NCI-H1417 treated with DMSO at 0.1 percent for 48 hours (cell line): Measurements from ENCODE around the gene SLC38A9.
"Not testable (repeated sequence)": the region's sequence is repeated elsewhere in the genome, so short reads cannot be mapped to it uniquely, and the experiment has no call there.

Experiments used
- DNase-seq: peaks from one replicate; lab custom pipeline; 2025; lab: John Stamatoyannopoulos, UW

The SLC38A9 gene, protein sequence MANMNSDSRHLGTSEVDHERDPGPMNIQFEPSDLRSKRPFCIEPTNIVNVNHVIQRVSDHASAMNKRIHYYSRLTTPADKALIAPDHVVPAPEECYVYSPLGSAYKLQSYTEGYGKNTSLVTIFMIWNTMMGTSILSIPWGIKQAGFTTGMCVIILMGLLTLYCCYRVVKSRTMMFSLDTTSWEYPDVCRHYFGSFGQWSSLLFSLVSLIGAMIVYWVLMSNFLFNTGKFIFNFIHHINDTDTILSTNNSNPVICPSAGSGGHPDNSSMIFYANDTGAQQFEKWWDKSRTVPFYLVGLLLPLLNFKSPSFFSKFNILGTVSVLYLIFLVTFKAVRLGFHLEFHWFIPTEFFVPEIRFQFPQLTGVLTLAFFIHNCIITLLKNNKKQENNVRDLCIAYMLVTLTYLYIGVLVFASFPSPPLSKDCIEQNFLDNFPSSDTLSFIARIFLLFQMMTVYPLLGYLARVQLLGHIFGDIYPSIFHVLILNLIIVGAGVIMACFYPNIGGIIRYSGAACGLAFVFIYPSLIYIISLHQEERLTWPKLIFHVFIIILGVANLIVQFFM

DNA sequence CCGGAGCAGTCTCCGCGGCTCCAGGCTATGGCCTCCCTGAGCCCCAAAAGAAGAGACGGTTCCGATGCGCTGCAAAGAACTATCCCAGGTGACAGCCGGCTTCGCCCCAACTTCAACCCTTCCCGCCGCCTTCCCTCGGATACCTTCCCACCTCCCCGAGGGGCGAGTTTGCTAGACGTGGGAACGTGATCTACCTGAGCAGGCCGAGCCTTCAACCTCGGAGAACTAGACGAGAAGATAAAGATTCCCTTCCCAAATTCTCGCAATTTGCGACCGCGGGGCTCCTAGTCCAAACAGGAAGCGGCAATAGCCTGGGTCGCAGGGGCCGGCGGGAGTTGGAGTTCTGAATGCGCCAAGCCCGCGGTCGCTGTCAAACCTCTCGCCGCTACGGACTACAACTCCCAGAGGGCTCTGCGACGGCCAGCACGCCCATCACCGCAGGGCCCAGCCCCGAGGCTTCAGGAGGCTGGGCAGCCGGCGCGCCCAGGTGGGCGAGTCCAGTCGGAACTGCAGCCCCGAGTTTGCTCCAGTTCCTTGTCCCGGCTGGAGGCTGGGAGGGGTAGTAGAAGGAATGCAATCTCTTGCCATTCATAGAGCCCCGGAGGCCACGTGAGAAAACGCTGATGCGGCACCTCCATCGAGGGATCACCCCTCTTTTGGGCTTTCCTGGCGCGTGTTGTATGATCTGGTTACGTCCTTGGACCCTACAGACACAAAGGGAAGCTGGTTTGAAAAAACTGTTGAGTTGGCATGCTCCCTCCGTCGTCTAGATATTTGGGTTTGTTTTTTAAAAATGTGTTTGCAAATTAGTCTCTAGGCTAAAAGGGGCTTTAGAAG lies at the start of gene SLC38A9:
Gene SLC38A9, minus strand, starts transcription at position 302 of the 837 bp plus-strand sequence. CDS start 14,366 bp downstream, outside the sequence.
- peak; percentile 26 for DNase-seq

DNA sequence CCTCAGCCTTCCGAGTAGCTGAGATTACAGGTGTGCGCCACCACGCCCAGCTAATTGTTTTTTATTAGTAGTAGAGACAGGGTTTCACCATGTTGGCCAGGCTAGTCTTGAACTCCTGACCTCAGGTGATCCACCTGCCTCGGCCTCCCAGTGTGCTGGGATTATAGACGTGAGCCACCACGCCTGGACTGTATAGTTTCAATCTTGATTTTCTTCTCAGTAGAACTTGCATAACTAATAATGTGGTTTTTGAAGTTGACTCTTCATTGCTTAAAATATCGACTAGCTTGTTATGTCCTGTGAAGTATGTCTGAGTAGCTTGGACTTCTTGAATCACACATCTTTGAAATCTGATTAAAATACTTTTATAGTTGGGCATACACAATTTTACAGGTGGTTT lies 49.6 kb upstream of the SLC38A9 start:
- DNase-seq = not testable (repeated sequence)

DNA sequence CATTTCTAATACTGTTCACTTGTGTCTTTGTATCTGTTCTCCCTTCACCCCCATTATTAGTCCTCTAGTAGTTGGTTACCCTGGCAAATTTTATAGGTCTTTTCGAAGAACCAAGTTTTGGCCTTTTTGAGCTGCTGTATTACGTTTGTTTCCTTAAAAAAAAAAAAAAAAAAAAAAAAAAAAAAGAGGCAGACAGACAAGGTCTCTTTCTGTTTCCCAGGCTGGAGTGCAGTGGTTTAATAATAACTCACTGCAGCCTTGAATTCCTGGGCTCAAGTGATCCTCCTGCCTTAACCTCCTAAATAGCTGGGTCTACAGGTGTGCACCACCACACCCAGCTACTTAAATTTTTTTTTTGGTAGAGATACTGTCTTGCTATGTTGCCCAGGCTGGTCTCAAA lies 46.6 kb upstream of the SLC38A9 start:
- no peak for DNase-seq

DNA sequence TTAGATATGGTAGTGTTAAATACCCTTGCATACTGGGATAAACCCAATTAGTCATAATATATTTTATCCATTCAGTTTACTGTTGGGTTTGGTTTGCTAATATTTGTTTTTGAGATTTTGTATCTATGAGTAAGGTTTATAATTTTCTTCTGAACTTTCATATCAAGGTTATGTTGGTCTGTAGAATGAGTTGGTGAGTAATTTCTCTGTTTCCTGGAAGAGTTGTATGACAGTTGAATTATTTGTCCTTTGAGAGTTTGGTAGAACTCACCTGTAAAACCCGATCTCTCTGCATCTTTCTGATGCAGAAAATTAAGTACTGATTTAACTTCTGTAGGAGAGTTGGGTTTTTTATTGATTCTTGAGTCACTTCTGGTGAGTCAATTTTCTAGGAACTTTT lies 46.1 kb upstream of the SLC38A9 start:
- DNase-seq = no peak

DNA sequence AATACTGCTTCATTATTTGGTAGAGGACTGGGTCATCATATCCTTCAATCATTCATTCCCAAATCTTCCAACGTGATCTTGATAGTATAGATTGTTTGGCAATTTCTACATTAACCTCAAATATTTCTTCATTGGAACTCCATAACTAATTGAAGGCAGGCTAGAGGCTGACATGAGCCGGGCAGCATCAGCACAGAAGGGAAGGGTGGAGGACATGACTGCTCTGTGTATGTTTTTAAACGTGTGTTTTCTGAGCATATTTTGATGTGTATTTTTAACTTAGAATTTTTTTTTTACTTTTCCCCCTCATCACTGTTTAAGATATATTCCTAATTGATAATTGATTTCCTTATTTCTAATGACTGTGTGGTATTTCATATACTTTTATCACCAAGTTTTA lies 38.4 kb upstream of the SLC38A9 start:
- no peak for DNase-seq

DNA sequence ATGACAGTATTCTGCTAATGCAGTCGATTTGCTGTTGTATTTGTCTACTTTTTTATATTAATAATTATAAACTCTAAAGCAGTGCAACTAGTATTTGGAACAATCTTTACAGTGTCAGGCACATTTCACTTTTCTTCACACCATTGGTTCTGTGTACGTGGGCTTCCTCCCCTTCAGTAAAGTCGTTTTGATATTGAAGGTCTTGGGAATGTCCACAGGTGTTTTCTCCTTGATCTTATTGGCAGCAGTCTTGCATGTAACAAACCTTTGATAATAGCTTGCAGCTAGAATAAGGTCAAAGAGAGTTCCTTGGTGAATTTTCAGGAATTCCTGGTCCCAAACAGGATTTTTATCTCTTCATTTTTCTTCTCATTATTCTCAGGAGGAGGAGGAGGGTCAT lies 37.9 kb upstream of the SLC38A9 start:
- no peak for DNase-seq

DNA sequence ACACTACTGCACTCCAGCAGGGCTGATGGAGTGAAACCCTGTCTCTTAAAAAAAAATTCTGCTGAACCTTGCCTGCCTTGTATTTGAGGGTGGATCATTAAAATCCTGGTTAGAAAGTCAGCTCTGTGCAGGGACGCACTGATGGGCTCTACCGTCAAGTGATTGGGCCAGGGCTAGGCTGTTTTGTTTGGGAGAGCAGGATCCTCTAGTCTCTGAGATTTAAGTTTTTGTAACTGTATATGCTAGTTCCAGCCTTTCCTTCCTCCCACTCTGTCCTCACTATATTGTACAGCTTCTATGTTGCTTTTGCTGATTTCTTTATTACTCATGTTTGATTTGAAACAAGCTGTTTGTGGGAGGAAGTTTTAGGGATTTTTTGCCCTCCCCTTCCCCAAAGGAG lies 37.3 kb upstream of the SLC38A9 start:
- no peak for DNase-seq

DNA sequence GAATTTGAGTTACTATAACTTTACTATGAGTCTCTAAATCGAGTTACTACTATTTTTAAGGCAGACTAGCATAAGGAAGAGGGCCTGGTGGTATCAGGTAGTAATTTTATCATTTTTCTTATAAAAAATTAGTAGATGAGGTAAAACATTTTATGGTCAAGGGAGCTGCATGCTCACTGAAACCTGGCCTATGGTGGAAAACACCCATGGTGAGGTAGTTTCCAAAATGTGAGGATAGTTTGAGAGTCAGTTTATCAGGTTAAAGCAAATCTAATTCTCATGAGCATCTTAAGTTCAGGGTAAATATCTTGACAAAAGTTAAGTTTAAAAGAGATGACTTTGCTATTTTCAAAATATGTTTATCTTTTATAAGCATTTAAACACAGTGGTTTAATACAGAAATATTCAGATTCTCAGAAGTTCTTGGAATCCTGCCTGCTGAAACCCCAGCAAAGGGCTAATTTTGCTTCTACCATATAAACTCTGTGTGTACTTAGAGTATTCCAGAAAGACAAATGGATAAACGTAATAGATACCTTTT lies 35.7 kb upstream of the SLC38A9 start:
- no peak for DNase-seq

DNA sequence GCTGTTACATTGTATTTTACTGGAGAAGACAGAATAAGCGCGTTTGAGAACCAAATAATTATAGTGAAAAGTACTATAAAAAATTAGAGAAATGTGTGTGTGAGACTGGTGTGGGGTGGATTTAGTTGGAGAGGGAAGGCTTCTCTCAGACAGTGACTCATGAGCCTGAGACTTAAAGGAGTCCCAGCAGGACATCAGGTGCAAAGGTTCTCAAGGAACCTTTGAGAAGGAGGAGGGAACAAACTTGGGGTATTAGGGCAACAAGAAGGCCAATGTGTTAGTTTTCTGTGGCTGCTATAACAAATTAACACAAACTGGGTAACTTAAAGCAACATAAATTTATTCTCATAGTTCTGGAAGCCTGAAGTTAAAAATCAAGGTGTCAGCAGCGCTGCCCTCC lies 30.7 kb upstream of the SLC38A9 start:
- no peak for DNase-seq

DNA sequence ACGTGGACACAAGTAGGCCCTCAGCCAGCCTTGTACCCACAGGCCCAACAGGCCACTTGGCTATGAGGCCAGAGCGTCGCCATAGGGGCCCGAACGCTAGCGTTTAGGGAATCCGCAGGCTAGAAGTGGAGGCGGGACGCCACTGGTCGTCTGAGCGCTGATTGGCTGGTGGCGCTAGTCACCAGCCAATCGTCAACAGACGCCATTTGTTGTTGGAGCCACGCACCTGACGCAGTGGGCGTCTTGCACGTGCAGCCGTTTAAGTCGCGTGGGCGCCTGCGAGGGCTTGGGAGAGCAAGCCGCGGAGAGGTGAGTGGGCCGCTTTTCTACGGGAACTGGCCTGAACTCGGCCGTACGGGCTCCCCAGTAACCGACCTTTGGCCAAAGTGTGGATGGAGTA lies 25.7 kb upstream of the SLC38A9 start, which contains the start of gene DDX4:
Gene DDX4, plus strand, starts transcription at position 269 of the 400 bp plus-strand sequence. CDS start 903 bp downstream, outside the sequence.
- no peak for DNase-seq

DNA sequence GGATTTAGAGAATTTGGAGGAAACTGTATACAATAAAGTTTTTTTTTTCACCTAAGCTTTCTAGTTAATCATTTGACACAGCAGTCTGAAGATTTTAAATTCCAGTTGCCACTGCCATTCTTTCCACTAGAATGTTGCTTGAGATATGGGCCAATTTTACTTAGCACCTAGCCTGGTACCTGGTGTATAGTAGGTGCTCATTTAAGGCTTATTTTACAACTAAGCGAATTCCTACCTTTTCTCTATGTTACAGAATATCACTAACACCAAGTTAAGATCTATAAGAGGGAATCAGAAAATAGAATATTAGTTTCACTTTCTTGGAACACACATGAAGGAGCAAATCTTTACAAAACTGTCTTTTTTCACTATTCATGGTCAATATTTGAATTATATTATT lies 22.5 kb upstream of the SLC38A9 start:
- no peak for DNase-seq

DNA sequence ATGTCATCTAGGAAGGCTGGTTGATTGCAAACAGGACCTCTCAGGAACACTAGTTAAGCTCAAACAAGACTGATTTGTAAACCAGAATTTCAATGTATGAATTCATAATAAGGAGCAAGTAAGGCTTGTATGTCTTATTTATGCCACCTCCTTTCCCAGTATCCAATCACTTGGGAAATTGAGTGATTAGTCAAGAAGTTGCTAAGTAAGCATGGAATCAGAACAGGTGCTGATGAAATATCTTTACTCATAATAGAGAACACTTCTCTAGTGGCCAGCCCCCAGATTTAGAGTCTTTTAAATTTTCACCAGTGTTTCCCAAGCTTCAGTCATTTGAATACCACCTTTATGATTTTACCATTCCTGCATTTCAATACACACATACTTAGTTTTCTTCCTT lies 20.5 kb upstream of the SLC38A9 start:
- no peak for DNase-seq

DNA sequence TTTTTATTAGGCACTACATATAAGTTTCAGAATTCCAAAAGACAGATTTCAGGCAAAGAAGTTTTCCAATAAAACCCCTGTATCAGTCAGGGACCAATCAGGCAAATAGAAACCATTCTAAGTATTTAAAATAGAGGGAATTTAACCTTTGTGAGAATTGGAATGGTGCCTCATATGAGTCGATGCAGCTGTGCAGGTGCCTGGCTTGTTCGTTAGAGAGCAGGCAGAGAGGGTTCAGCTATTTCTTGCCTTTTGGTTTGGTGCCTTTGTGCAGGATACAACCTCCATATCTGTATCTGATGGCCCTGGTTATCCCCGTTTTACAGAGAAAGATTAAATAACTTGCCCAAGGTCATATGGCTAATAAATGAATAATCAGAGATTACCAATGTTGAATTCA lies 19.7 kb upstream of the SLC38A9 start:
- no peak for DNase-seq

DNA sequence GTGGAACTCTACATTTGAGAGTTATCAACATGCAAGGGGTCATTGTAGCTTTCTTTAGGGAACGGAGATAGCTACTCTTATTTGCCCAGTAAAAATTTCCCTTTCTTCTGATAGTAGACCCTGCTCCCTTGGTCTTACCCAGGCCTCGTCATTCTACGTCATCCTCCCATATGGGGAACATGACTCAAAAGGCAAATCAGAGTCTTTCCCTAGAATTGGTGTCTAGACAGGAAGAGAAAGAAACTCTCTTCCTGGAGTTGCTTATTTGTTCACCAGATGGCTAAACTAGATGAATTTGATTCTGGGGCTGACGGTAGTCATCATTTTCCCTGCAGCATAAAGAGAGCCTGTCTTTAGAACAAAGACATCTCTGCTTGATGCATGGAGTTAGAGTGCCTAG lies 12.2 kb upstream of the SLC38A9 start:
- no peak for DNase-seq

DNA sequence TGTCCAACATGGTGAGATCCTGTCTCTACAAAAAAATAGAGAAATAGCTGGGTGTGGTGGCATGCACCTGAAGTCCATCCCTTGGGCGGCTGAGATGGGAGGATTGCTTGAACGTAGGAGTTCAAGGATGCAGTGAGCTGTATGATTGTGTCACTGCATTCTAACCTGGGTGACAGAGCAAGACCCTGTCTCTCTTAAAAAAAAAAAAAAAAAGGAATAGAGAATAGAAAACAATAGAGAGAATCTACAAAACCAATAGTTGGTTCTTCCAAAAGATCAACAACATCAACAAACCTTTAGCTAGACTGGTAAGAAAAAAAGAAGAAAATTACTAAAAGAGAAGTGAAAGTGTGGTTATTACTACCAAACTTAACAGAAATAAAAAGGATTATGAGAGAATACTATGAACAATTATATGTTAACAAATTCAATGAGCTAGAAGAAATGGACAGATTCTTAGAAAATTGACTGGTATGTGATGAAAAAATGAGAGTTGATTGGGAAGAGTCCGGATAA lies 8.1 kb upstream of the SLC38A9 start:
- DNase-seq = no peak

DNA sequence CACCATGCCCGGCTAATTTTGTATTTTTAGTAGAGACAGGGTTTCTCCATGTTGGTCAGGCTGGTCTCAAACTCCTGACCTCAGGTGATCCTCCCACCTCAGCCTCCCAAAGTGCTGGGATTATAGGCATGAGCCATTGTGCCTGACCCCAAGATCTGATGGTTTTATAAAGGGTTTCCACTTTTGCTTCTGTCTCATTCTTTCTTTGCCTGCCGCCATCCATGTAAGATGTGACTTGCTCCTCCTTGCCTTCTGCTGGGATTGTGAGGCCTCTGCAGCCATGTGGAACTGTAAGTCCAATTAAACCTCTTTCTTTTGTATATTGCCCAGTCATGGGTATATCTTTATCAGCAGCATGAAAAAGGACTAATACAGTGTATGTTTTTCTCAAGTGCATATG lies 6.9 kb upstream of the SLC38A9 start:
- DNase-seq = not testable (repeated sequence)

DNA sequence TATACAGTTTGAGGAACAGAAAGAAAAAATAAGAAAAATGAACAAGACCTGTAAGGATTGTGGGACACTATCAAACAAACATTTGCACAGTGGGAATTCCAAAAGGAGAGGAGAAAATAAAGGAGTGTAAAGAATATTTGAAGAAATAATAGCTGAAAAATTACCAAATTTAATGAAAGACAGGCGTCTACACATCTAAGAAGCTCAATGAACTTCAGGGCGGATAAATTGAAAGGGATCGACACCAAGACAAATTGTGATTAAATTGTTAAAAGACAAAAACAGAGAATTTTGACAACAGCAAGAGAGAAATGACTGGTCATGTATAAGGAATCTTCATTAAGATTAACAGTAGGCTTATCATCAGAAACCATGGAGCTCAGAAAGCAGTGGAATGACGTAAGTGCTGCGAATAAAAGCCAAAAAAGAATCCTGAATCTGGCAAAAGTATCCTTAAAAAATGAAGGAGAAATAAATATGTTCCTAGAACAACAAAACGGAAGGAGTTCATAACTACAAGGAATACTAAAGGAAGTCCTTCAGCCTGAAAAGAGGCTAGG lies 3.5 kb upstream of the SLC38A9 start:
- no peak for DNase-seq

DNA sequence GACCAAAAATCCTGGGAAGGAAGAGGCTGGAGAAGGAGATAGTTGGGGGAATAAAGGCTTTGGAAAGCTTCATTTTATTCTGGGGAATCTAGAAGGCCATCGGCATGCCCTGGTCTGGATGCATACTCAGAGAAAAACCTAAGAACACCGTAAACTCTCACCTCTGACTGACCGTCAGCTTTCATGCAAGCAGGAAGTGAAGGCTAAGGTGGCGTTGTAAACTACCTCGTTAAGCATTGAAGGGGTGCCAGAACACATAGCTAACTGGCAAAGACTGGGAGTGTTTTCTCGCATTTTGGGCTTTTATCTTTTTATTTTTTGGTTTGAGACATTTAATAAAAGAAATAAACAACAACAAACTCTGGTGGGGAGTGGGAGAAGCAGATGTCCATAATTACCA lies 2.6 kb upstream of the SLC38A9 start:
- no peak for DNase-seq

DNA sequence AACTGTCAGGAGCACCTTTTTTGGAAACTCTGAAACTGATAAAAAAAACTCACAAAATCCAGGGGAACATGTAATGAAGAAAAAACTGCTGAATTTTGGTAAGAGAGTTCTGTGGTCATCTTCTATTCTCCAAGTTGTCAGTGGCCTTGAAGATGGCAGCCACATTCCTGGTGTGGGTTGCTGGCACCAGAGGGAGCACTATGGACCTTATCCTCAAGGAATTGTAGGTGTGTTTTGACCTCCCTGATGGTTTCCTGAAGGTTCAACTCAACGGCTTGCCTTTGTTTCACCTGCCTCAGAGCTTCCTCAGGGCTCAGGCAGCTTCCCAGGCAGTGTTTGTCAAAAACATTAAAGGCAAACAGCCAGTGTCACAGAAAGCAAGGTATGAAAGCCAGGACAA lies 2.2 kb upstream of the SLC38A9 start:
- no peak for DNase-seq

DNA sequence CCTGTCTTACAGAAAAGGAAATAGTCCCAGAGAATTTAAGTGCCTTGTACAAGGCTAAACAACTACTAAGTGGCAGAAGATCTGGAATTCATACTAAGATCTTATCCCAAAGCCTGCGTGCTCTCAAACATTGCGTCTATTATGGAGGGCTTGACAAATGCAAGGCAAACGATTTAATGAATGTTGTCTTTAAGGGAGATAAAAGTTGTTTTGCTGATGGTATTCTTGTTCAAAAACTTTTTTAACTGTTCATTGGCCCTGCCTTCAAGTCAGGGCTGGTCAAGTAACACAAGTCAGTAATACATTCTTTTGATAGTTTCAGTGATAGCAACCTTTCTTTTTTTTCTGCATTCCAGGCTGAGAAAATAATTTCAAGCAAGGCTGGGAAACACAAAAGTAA lies 1.7 kb upstream of the SLC38A9 start:
- DNase-seq = no peak

DNA sequence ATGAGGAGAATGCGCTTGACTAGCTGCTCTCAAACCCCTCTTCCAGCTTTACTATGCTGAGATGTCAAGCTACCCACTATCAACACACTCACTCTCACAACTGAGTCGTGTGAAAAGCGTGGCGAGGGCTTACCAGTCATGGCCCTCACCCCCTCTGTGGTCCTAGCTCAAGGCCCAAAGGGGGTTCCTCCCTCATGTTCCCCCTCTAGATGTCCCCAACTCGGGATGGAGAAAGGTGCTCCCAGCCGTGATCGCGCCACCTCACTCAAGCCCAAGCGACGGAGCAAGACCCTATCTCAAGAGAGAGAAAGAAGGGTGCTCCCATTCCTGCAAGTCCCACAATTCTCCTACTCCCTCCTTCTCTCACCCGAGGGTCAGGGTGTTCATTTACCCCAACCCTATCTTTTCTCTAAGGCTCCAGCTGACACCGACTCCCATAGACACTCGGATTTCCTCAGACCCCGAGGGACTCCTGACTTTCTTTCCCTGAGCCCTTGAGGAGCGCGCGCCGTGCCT lies 559 bp downstream of the SLC38A9 start:
- no peak for DNase-seq

DNA sequence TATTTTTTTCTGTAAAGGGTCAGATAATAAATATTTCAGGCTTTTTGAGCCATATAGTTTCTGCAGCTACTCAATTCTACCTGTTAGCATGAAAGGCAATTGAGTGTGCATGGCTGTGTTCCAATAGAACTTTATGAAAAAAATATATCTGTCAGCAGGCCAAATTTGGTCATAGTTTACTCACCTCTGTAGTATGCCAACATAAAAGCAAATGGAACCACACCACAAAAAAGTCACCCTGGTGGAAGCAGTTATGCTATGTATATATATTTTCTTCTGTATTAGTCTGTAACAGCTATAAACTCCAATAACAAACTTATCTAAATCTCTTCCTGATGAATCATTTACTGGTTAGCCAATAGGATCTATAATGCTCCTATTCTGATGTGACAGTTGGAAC lies 3.4 kb downstream of the SLC38A9 start:
- DNase-seq = no peak
